Measurements from ENCODE around the gene LIPG.

Gene LIPG

DNA sequence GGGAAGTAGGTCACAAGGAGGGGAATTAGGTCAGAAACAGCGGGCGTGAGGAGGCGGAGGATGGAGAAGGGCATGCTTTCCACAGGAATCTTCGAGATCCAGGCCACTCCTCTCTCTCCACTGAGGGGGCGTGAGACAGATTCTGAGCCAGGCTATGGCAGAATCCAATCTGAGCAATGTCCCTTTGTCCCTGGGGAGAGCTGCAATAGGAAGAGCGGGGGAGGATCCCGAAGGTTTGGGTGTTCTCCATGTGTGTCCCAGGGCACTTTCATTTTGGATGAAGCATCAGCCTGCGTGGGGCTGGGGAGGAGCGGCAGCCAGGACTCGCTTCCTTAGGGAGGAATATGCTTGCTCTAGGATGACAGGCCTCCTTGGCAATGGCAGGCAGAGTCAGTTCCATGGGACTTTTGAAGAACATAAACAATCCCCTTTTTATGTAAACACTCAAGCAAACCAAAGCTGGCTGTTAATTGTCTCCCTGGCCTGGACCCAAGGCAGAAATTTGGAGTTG is 84.0 kb downstream of the LIPG start:
- H3K4me1 ChIP-seq (ENCODE audit: insufficient read depth, low read length, poor library complexity, severe bottlenecking): no peaks in the 10 kb centered on the region
- H3K79me2 ChIP-seq (ENCODE audit: insufficient read depth, low read length): no peaks in the 10 kb centered on the region
- no peaks in the 10 kb centered on the region for H3F3A ChIP-seq (ENCODE audit: low read depth)
- H2AFZ ChIP-seq (ENCODE audit: low read length): no peak overlapping the region
- no peaks in the 10 kb centered on the region for H3K9me2 ChIP-seq (replicated peaks; ENCODE audit: low read depth, low read length)
- no peaks in the 10 kb centered on the region for H4K20me1 ChIP-seq (ENCODE audit: insufficient read depth, low read length, poor library complexity, severe bottlenecking)
- H3K9me3 ChIP-seq (ENCODE audit: insufficient read depth, low read depth, low read length): no peaks in the 10 kb centered on the region
- no peaks in the 10 kb centered on the region for H3K36me3 ChIP-seq (ENCODE audit: insufficient read depth, low read length)
- no peak overlapping the region for H3K4me2 ChIP-seq (ENCODE audit: low read depth, low read length, poor library complexity, severe bottlenecking)
- no peak for TF ChIP-seq EZH2phosphoT487 (IDR thresholded peaks at IDR 0.05; ENCODE audit: borderline replicate concordance)
- TF ChIP-seq CTCF (conservative IDR thresholded peaks at IDR 0.05; ENCODE audit: low read length): no peak
- no peak overlapping the region for H3K4me3 ChIP-seq (ENCODE audit: low read length, poor library complexity, severe bottlenecking)
- no peak overlapping the region for H3K9ac ChIP-seq (ENCODE audit: low read depth, low read length, poor library complexity, severe bottlenecking)
- no peaks in the 10 kb centered on the region for H3K27me3 ChIP-seq (ENCODE audit: insufficient read depth, low read length, poor library complexity, severe bottlenecking)

DNA sequence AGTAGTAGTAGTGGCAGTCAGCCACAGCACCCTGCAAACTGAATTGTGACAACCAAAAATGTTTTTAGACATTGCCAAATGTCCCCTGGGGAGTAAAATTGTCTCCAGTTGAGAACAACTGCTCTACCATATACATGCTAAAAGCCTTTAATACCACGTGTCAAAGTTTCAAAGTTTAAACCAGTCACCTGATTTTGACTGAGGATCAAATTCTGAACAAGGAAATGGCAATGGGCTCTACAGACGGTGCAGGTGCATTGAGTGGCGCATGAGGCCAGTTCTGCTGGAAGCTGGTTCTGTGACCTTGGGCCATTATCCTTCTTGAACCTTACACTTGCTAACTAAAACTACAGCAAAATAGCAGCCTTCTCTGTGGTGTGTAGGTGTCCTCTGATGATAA is 85.0 kb downstream of the LIPG start:
- Histone ChIP-seq H3F3A (ENCODE audit: low read depth) (no peaks in the 10 kb centered on the region), H3K79me2 (ENCODE audit: insufficient read depth, low read length) (no peaks in the 10 kb centered on the region), H3K27me3 (ENCODE audit: insufficient read depth, low read length, poor library complexity, severe bottlenecking) (no peaks in the 10 kb centered on the region), H3K9ac (ENCODE audit: low read depth, low read length, poor library complexity, severe bottlenecking) (no peak overlapping the region), H3K4me1 (ENCODE audit: insufficient read depth, low read length, poor library complexity, severe bottlenecking) (no peaks in the 10 kb centered on the region), H3K4me3 (ENCODE audit: low read length, poor library complexity, severe bottlenecking) (no peak overlapping the region), H3K9me3 (ENCODE audit: insufficient read depth, low read depth, low read length) (no peaks in the 10 kb centered on the region), H4K20me1 (ENCODE audit: insufficient read depth, low read length, poor library complexity, severe bottlenecking) (no peaks in the 10 kb centered on the region), H2AFZ (ENCODE audit: low read length) (no peak overlapping the region), H3K4me2 (ENCODE audit: low read depth, low read length, poor library complexity, severe bottlenecking) (no peak overlapping the region), H3K36me3 (ENCODE audit: insufficient read depth, low read length) (no peaks in the 10 kb centered on the region), H3K9me2 (replicated peaks; ENCODE audit: low read depth, low read length) (no peaks in the 10 kb centered on the region)
- TF ChIP-seq EZH2phosphoT487 (IDR thresholded peaks at IDR 0.05; ENCODE audit: borderline replicate concordance): no peak
- no peak for TF ChIP-seq CTCF (conservative IDR thresholded peaks at IDR 0.05; ENCODE audit: low read length)

GRCh38 chr18:49647496-49648168 is 85.8 kb downstream of the LIPG start:
- H3K9me3 ChIP-seq (ENCODE audit: insufficient read depth, low read depth, low read length): no peaks in the 10 kb centered on the region
- no peak overlapping the region for H3K4me3 ChIP-seq (ENCODE audit: low read length, poor library complexity, severe bottlenecking)
- no peak overlapping the region for H3K9ac ChIP-seq (ENCODE audit: low read depth, low read length, poor library complexity, severe bottlenecking)
- H3K4me2 ChIP-seq (ENCODE audit: low read depth, low read length, poor library complexity, severe bottlenecking): no peak overlapping the region
- TF ChIP-seq CTCF (conservative IDR thresholded peaks at IDR 0.05; ENCODE audit: low read length): no peak
- no peak for TF ChIP-seq EZH2phosphoT487 (IDR thresholded peaks at IDR 0.05; ENCODE audit: borderline replicate concordance)
- no peaks in the 10 kb centered on the region for H3K36me3 ChIP-seq (ENCODE audit: insufficient read depth, low read length)
- H2AFZ ChIP-seq (ENCODE audit: low read length): no peak overlapping the region
- H3K27me3 ChIP-seq (ENCODE audit: insufficient read depth, low read length, poor library complexity, severe bottlenecking): no peaks in the 10 kb centered on the region
- no peaks in the 10 kb centered on the region for H3K79me2 ChIP-seq (ENCODE audit: insufficient read depth, low read length)
- no peaks in the 10 kb centered on the region for H4K20me1 ChIP-seq (ENCODE audit: insufficient read depth, low read length, poor library complexity, severe bottlenecking)
- no peaks in the 10 kb centered on the region for H3K4me1 ChIP-seq (ENCODE audit: insufficient read depth, low read length, poor library complexity, severe bottlenecking)
- H3F3A ChIP-seq (ENCODE audit: low read depth): no peaks in the 10 kb centered on the region
- H3K9me2 ChIP-seq (replicated peaks; ENCODE audit: low read depth, low read length): no peaks in the 10 kb centered on the region
